Stimulated activated naive CD8-positive, alpha-beta T cell treated with anti-CD3 and anti-CD28 coated beads, Interleukin-15, Interleukin-2, amounts not matched to agents 100 ng/mL and 50 ng/mL, for 24 hours (primary cell): ENCODE data around the gene AKAP7.
"Not testable (repeated sequence)": the region's sequence is repeated elsewhere in the genome, so short reads cannot be mapped to it uniquely, and the experiment has no call there.

Experiments
- H3K27ac Mint-ChIP-seq: one replicate; pipeline ENCODE4 v1.8.0; 2021; ENCODE audit warnings: mild to moderate bottlenecking, mixed read lengths
- H3K27me3 Mint-ChIP-seq: one replicate; pipeline ENCODE4 v1.8.0; 2021; ENCODE audit warnings: mixed read lengths
- H3K36me3 Mint-ChIP-seq: one replicate; pipeline ENCODE4 v1.8.0; 2021; ENCODE audit warnings: low read depth, mixed read lengths
- H3K4me1 Mint-ChIP-seq: one replicate; pipeline ENCODE4 v1.8.0; 2021; ENCODE audit warnings: low read depth, mixed read lengths
- H3K4me3 Mint-ChIP-seq: one replicate; pipeline ENCODE4 v1.8.0; 2021; ENCODE audit warnings: mild to moderate bottlenecking, mixed read lengths
- H3K9me3 Mint-ChIP-seq: one replicate; pipeline ENCODE4 v1.8.0; 2021; ENCODE audit warnings: mixed read lengths

Gene AKAP7

DNA sequence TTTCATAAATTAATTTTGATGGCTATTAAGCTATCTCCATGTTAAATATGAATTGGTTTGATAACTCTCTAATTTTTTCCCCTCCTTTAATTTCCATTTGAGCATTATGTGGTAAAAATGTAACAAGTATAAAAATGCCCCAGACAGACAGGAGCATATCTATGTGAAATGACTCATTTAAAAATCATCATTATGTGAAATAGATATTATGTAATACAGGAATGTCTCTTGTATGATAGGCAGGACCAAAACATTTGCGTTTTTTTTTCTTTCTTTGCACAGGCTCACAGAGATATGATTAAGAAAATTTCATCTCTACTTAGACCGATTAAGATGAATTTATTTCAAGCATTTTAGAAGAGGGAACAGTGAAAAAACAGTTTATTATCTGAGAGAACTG is 95.8 kb downstream of the AKAP7 start:
- Mint-ChIP-seq H3K9me3 (no peaks in the 10 kb centered on the region), H3K36me3 (peaks cover 5% of the 10 kb centered on the region), H3K4me3 (no peak overlapping the region), H3K27me3 (no peaks in the 10 kb centered on the region), H3K4me1 (peaks cover 5% of the 10 kb centered on the region), H3K27ac (no peak overlapping the region)

GRCh38 chr6:131231891-131232290 is 96.6 kb downstream of the AKAP7 start:
- Mint-ChIP-seq H3K36me3 (peaks cover 5% of the 10 kb centered on the region), H3K27me3 (no peaks in the 10 kb centered on the region), H3K4me3 (no peak overlapping the region), H3K27ac (no peak overlapping the region), H3K4me1 (peaks cover 5% of the 10 kb centered on the region), H3K9me3 (no peaks in the 10 kb centered on the region)

DNA sequence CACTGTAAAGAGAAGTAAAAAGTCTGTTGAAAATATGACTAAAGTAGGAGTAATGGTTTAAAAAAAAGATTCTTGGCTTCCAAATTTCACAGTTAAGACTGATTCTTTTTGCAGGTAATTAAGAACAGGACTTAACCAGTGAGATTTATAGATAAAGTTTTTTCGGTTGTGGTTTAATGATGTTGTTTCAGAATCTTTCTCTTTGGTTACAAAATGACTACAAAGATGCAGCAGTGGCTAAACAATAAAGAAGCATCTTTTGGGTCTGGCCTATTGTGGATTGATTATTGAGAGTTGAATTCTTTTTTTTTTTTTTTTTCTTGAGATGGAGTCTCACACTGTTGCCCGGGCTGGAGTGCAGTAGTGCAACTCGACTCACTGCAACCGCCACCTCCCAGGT is 109.7 kb downstream of the AKAP7 start:
- Mint-ChIP-seq H3K4me1 (peaks cover 30% of the 10 kb centered on the region), H3K9me3 (peaks cover 6% of the 10 kb centered on the region), H3K27me3 (no peaks in the 10 kb centered on the region), H3K4me3 (no peak overlapping the region), H3K27ac (no peak overlapping the region), H3K36me3 (peaks cover 15% of the 10 kb centered on the region)

GRCh38 chr6:131250122-131250521 is 114.9 kb downstream of the AKAP7 start:
- Mint-ChIP-seq H3K4me3 (peak overlapping the region; percentile 58), H3K9me3 (no peaks in the 10 kb centered on the region), H3K36me3 (peaks cover 4% of the 10 kb centered on the region), H3K27ac (peak overlapping the region; percentile 1), H3K4me1 (peaks cover 46% of the 10 kb centered on the region), H3K27me3 (no peaks in the 10 kb centered on the region)

DNA sequence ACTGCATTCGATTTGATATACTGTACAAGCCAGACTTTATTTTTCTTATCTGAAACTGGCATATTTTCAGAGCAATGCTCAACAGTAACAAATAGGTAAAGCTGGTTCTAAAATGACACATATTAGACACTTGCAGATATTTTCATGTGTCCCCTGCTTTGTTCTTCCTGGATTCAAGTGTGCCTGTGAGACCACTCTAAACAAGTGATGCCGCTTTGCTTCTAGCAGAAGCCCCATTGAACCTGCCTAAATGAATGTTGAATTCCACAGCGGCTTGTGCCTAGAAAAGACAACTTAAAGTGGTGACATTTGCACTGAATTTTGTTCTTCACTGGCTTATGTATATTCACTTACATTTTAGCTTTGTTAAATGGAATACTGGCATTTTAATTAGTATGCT is 115.7 kb downstream of the AKAP7 start:
- H3K4me3 Mint-ChIP-seq: peak overlapping the region; percentile 58

DNA sequence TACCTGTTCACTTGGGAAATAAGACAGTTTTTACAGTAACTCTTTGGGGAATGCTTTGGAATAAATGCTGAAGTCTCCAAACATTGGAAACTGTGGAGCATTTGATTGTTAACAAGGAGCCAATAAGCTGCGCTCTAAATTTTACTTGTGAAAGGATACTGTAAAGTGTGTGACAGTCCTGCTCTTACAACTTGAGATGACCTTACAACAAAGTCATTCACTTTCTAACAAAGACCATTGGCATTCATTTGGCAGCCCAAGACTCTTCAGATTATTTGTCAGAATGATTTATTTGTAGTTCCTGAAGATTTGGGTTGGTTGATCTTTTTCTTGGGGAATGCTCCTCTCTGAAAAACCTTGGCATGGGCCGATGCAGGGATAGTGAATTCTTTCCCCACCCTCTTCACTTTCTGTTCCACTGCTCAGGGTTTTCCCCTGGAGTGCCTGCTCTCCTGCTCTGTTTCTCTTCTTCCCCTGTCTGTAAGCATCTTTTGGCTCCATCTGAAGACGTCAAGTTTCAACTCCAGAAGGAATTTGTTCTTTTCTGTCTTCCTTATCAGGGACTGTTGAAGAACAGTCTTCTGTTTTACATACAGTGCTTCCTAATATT is 116.4 kb downstream of the AKAP7 start:
- no peaks in the 10 kb centered on the region for H3K36me3 Mint-ChIP-seq
- H3K4me3 Mint-ChIP-seq: no peak overlapping the region
- no peaks in the 10 kb centered on the region for H3K9me3 Mint-ChIP-seq
- H3K27ac Mint-ChIP-seq: no peak overlapping the region
- H3K27me3 Mint-ChIP-seq: no peaks in the 10 kb centered on the region
- H3K4me1 Mint-ChIP-seq: peaks cover 40% of the 10 kb centered on the region

More for the DNA sequence above, 115.7 kb downstream of the AKAP7 start:
- no peaks in the 10 kb centered on the region for H3K36me3 Mint-ChIP-seq
- no peaks in the 10 kb centered on the region for H3K9me3 Mint-ChIP-seq
- H3K27ac Mint-ChIP-seq: peak overlapping the region; percentile 1
- H3K4me1 Mint-ChIP-seq: peaks cover 47% of the 10 kb centered on the region
- no peaks in the 10 kb centered on the region for H3K27me3 Mint-ChIP-seq

DNA sequence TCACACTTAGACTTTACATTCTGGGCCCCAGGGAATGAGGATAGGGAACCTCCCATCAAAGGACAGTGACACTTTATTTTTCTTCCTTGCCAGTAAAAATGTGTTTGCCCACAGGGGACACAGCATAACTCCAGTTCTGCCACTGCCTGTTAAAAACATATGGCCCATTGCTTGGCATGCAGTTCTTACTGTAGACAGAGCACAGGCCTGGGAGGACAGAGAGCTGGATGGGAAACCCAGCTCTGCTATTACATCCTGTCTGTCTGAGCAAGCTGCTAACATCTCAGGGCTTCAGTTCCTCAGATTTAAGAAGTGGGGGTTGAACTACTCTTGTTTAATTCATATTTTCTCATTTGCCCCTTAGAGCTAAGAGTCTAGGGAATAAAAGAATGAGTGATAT is 120.2 kb downstream of the AKAP7 start:
- H3K27me3 Mint-ChIP-seq: no peaks in the 10 kb centered on the region
- peaks cover 39% of the 10 kb centered on the region for H3K4me1 Mint-ChIP-seq
- no peak overlapping the region for H3K4me3 Mint-ChIP-seq
- no peak overlapping the region for H3K27ac Mint-ChIP-seq
- peaks cover 11% of the 10 kb centered on the region for H3K36me3 Mint-ChIP-seq
- no peaks in the 10 kb centered on the region for H3K9me3 Mint-ChIP-seq

GRCh38 chr6:131255911-131256310 is 120.6 kb downstream of the AKAP7 start:
- H3K4me3 Mint-ChIP-seq: no peak overlapping the region
- H3K9me3 Mint-ChIP-seq: no peaks in the 10 kb centered on the region
- no peaks in the 10 kb centered on the region for H3K27me3 Mint-ChIP-seq
- H3K36me3 Mint-ChIP-seq: peaks cover 14% of the 10 kb centered on the region
- H3K4me1 Mint-ChIP-seq: peaks cover 35% of the 10 kb centered on the region
- no peak overlapping the region for H3K27ac Mint-ChIP-seq

DNA sequence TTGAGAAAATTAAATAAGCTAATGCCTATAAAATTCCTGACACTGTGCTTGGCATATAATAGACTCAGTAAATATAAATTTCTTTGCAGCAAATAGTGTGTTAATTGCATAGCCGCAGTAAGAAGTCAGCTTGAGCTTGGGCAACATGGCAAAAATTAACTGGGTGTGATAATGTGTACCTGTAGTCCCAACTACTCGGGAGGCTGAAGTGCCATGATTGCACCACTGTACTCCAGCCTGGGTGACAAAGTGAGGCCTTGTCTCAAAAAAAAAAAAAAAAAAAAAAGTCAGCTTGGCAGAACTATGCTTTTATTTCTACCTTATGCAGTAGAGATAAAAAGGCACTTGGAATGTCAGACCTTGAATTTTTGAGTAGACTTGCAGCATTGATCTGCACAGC is 121.8 kb downstream of the AKAP7 start:
- no peak overlapping the region for H3K27ac Mint-ChIP-seq
- H3K27me3 Mint-ChIP-seq: no peaks in the 10 kb centered on the region
- H3K9me3 Mint-ChIP-seq: no peaks in the 10 kb centered on the region
- H3K36me3 Mint-ChIP-seq: peaks cover 19% of the 10 kb centered on the region
- H3K4me1 Mint-ChIP-seq: peaks cover 23% of the 10 kb centered on the region
- H3K4me3 Mint-ChIP-seq: no peak overlapping the region

DNA sequence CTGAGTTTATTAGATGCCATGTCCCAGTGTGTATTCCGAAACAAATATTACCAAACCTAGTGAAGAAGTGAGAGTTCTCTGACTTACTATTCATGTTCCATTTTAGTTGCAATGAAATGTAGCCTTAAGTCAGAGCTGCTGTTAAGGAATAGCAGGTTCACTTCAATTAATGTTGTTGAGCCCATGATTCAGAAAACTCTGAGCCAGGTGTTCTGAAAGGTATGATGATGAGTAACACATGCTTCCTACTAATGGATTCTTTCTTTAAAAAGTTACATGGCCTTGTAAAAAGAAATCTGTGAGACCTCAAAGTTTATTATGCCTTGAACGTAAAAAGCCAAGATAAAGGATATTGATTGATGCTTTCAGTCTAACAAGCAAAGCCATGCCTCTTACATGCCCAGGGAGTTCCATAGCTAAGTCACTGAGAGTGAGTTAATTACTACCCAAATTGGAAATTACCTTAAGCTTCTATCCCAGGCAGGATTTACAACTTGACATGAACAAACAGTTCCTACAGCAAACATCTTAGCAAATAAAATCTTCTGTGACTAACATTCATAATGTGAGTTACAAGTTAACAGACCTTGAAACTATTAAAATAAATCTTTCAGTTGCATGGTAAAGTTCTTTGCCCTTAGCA is 122.9 kb downstream of the AKAP7 start:
- Mint-ChIP-seq H3K27me3 (no peaks in the 10 kb centered on the region), H3K36me3 (peaks cover 20% of the 10 kb centered on the region), H3K9me3 (no peaks in the 10 kb centered on the region), H3K4me3 (no peak overlapping the region), H3K4me1 (peaks cover 19% of the 10 kb centered on the region), H3K27ac (no peak overlapping the region)

- Mint-ChIP-seq H3K4me1 (peaks cover 19% of the 10 kb centered on the region), H3K4me3 (no peak overlapping the region), H3K27ac (no peak overlapping the region), H3K27me3 (no peaks in the 10 kb centered on the region), H3K36me3 (peaks cover 20% of the 10 kb centered on the region), H3K9me3 (no peaks in the 10 kb centered on the region)
Observed at GRCh38 chr6:131258816-131259476, 123.7 kb downstream of the AKAP7 start.

DNA sequence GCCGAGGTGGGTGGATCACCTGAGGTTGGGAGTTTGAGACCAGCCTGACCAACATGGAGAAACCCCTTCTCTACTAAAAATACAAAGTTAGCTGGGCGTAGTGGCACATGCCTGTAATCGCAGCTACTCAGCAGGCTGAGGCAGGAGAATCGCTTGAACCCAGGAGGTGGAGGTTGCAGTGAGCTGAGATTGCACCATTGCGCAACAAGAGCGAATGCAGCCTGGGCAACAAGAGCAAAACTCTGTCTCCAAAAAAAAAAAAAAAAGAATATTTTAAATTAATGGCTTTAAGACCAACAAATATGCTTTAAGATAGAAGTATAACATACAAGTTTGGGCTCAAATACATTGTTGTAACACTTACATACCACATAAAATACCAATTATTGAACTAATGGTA is 125.7 kb downstream of the AKAP7 start:
- not testable (repeated sequence) for H3K4me3 Mint-ChIP-seq, H3K27me3 Mint-ChIP-seq, H3K4me1 Mint-ChIP-seq, H3K9me3 Mint-ChIP-seq, H3K27ac Mint-ChIP-seq
- peaks cover 26% of the 10 kb centered on the region for H3K36me3 Mint-ChIP-seq

GRCh38 chr6:131262060-131262459 is 126.8 kb downstream of the AKAP7 start:
- H3K27me3 Mint-ChIP-seq: no peaks in the 10 kb centered on the region
- no peak overlapping the region for H3K4me3 Mint-ChIP-seq
- peaks cover 31% of the 10 kb centered on the region for H3K36me3 Mint-ChIP-seq
- H3K4me1 Mint-ChIP-seq: peaks cover 9% of the 10 kb centered on the region
- no peak overlapping the region for H3K27ac Mint-ChIP-seq
- no peaks in the 10 kb centered on the region for H3K9me3 Mint-ChIP-seq

- H3K4me1 Mint-ChIP-seq: peaks cover 34% of the 10 kb centered on the region
- no peak overlapping the region for H3K27ac Mint-ChIP-seq
- no peaks in the 10 kb centered on the region for H3K27me3 Mint-ChIP-seq
- no peak overlapping the region for H3K4me3 Mint-ChIP-seq
- peaks cover 35% of the 10 kb centered on the region for H3K36me3 Mint-ChIP-seq
- peaks cover 6% of the 10 kb centered on the region for H3K9me3 Mint-ChIP-seq
Observed at GRCh38 chr6:131265939-131266338, 130.7 kb downstream of the AKAP7 start.

DNA sequence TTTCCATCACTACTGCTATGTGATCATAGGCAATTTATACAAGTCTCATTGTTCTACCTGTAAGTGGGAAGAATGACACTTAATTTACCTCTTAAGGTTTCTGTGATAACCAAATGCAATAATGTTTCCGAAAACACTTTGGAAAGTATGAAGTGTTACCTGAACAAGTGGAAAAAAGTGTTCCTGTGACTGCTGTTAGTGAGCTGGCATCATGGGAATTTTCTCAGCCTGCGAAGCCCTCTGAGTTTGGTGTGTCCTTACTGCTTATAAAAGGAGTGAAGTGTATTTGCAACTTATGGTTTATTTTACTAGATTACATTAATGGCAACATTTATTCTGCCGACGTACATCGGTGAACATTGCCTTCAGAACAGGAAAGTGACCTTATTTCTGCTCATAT is 133.0 kb downstream of the AKAP7 start:
- Mint-ChIP-seq H3K27ac (peak overlapping the region; percentile 50), H3K4me1 (peaks cover 35% of the 10 kb centered on the region), H3K27me3 (no peaks in the 10 kb centered on the region), H3K9me3 (peaks cover 20% of the 10 kb centered on the region), H3K36me3 (peaks cover 43% of the 10 kb centered on the region), H3K4me3 (no peak overlapping the region)
